H1 (cell line): ENCODE results near the gene SLC26A4. TPM values are rescaled to one million over a fixed set of nuclear protein-coding genes. Genes with fewer than 3 reads are reported as not detected.

ENCODE experiments used
- ASH2L ChIP-seq: fragments of 200-600, 300-600 bp; sonication (generic); IDR thresholded peaks from one replicate; pipeline ENCODE4 v1.7.1; 2017; ENCODE audit warnings: low read length
- CBX5 ChIP-seq: fragments of 300-800, 300-1000 bp; sonication (generic); IDR thresholded peaks from 2 replicates; pipeline ENCODE4 v1.7.1; 2016; ENCODE audit warnings: antibody characterized with exemption, low read length, low read depth
- CHD1 ChIP-seq: IDR thresholded peaks from 2 replicates; pipeline ENCODE4 v1.6.1; 2012; ENCODE audit warnings: low read depth, low read length, improper control_type of control experiment
- CHD7 ChIP-seq: fragments of 300-600 bp; sonication (generic); IDR thresholded peaks from 2 replicates; pipeline ENCODE4 v1.7.1; 2012; ENCODE audit warnings: low read length, moderate library complexity, mild to moderate bottlenecking, inconsistent platforms; ENCODE audit not compliant: insufficient replicate concordance
- JUND ChIP-seq: IDR thresholded peaks from 2 replicates; pipeline ENCODE4 v1.6.1; 2011; ENCODE audit warnings: mild to moderate bottlenecking, improper control_type of control experiment, low read length
- SIX5 ChIP-seq: IDR thresholded peaks from 2 replicates; pipeline ENCODE4 v1.6.1; 2011; ENCODE audit warnings: mild to moderate bottlenecking, low read depth, low read length
- USF2 ChIP-seq: IDR thresholded peaks from 2 replicates; pipeline ENCODE4 v1.6.1; 2011; ENCODE audit warnings: low read length, improper control_type of control experiment
- polyA plus RNA-seq, 7 experiments: library from polyadenylated mRNA; depleted of rRNA in 3 of 7; stranded (reverse) in 5 of 7; unstranded in 2 of 7; fragments of >200 nt in 5 of 7; fragments of 200-250 nt in 2 of 7; gene quantifications; 1 replicate in 5 of 7; 2 replicates in 1 of 7; 4 replicates in 1 of 7; pipeline versions ENCODE4 v1.2.1 to v1.2.3, GENCODE V29; 2011 to 2013; ENCODE audit warnings: missing spikeins in 2 of 7, mixed read lengths in 2 of 7
- total RNA-seq: library from RNA; stranded (reverse); fragmentation: NEBNext Ultra II Directional; extraction: Animal tissue kit (Norgen Biotek cat#: 25700); gene quantifications from 2 replicates; pipeline ENCODE4 v1.2.1, GENCODE V29; 2021

SLC26A4 gene
- total and polyA plus RNA-seq, 2 of the 8 experiments (the other 6 are each of a cell fraction or from before 2014, with no cell fraction given), result 0.11 to 0.35 TPM

DNA sequence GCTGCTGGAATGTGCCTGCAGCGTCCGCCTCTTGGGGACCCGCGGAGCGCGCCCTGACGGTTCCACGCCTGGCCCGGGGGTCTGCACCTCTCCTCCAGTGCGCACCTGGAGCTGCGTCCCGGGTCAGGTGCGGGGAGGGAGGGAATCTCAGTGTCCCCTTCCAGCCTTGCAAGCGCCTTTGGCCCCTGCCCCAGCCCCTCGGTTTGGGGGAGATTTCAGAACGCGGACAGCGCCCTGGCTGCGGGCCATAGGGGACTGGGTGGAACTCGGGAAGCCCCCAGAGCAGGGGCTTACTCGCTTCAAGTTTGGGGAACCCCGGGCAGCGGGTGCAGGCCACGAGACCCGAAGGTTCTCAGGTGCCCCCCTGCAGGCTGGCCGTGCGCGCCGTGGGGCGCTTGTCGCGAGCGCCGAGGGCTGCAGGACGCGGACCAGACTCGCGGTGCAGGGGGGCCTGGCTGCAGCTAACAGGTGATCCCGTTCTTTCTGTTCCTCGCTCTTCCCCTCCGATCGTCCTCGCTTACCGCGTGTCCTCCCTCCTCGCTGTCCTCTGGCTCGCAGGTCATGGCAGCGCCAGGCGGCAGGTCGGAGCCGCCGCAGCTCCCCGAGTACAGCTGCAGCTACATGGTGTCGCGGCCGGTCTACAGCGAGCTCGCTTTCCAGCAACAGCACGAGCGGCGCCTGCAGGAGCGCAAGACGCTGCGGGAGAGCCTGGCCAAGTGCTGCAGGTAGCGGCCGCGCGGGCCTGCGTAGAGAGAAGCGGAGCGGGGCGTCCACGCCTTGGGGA, 645 bp downstream of the SLC26A4 start (continued):
- TF ChIP-seq CHD7 (no peak), JUND (no peak), USF2 (no peak), CHD1 (no peak), SIX5 (no peak), CBX5 (no peak), ASH2L (peak; percentile 41)
